ENCODE measurements around the gene FHL2. TPM values are rescaled to one million over a fixed set of nuclear protein-coding genes. Genes with fewer than 3 reads are reported as not detected.

FHL2 gene
- total RNA-seq: 1,619 TPM
- long read RNA-seq, transcript FHL2-204 (6 exons, 1,426 nt): major isoform, 598 of 713 reads
- long read RNA-seq, partial matches to known transcripts: 58 of 713 reads
- long read RNA-seq, other reads (novel, unspliced or antisense): 51 of 713 reads

GRCh38 chr2:105398336-105399206, at the start of gene FHL2:
Gene FHL2, minus strand, starts transcription at chr2:105399051. Its CDS starts 12,535 bp downstream, at chr2:105386516.
- no peak for DNase-seq (ENCODE audit: missing footprints)
- intact Hi-C loops (cut with DNase I): no loop called here
- ATAC-seq: peak; percentile 53

GRCh38 chr2:105447476-105447875, 48.6 kb upstream of the FHL2 start:
- intact Hi-C loops (cut with DNase I): no loop called here
- DNase-seq (ENCODE audit: missing footprints) (no peak), ATAC-seq (no peak)

DNA sequence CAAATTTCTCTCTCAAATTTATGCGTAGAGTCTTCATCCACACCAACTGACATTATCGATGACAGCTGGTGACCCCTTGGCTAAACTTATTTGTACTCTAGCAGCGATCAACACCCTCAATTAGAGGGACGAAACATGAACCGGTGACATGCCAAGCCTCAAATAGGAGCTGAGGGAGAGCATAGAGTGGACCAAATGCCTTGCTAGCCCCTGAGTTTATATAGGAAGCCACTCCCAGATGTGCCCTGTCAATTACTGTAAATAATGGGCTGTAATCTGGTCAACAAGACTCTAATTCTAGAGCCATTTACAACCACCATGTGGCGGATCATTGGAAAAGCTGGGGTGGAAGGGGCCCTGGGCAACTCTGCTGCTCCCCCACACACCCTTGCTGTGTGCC, 47.6 kb upstream of the FHL2 start:
- no peak for ATAC-seq
- intact Hi-C loops (cut with DNase I): no loop called here
- DNase-seq (ENCODE audit: missing footprints): no peak

DNA sequence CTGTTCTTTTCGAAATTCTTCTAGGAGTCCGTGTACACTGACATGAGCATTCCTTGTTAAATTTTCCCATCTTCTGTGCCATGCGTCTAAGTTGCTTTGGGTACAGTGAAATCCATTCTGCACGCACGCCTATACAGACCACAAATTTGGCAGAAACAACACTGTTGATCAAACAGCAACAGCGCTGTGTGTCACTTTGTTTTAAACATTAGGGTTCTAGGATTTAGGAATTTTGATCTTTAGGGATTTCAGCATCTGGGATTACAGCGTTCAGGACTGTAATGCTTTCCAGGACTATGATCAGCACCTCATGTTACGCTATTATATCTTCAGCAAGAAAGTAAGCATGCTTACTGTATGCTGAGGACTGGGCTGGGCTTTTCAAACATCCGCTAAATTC, 47.1 kb upstream of the FHL2 start:
- ATAC-seq: no peak
- intact Hi-C loops (cut with DNase I): no loop called here

DNA sequence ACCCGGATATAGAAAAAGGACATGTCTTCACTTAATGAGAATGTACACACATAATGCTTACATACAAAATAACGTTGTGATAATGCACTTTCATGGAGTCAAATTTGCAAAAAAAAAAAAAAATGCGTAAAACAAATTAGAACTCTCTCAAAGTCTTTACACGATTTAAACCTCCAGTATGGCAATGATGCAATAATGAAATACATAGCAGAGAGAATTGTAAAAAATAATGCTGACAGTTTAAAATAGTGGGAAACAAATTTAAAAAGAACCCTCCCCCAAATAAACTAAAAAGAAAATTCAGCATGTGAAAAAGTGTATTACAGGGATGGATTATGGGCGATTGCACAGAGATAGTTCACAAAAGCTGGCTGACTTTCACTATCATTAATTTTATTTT, 46.6 kb upstream of the FHL2 start:
- no peak for ATAC-seq
- intact Hi-C loops (cut with DNase I): no loop called here
- DNase-seq (ENCODE audit: missing footprints): no peak

More for the DNA sequence above, 47.1 kb upstream of the FHL2 start:
- no peak for DNase-seq (ENCODE audit: missing footprints)

GRCh38 chr2:105443617-105444598, 45.1 kb upstream of the FHL2 start:
- DNase-seq (ENCODE audit: missing footprints) (no peak), ATAC-seq (no peak)
- intact Hi-C loops (cut with DNase I): no loop called here

GRCh38 chr2:105442721-105443120, 43.9 kb upstream of the FHL2 start:
- intact Hi-C loops (cut with DNase I): no loop called here

GRCh38 chr2:105442056-105442455, 43.2 kb upstream of the FHL2 start:
- intact Hi-C loops (cut with DNase I): no loop called here
- no peak for ATAC-seq
- no peak for DNase-seq (ENCODE audit: missing footprints)

More at GRCh38 chr2:105442721-105443120, 43.9 kb upstream of the FHL2 start:
- ATAC-seq (no peak), DNase-seq (ENCODE audit: missing footprints) (no peak)

GRCh38 chr2:105439141-105439540, 40.3 kb upstream of the FHL2 start:
- ATAC-seq (no peak), DNase-seq (ENCODE audit: missing footprints) (no peak)
- intact Hi-C loops (cut with DNase I): loop anchor here (2.0 kb wide), 2 partner anchors 48 to 58 kb away; no protein-coding TSS in a partner anchor

- ATAC-seq (peak; percentile 84), DNase-seq (ENCODE audit: missing footprints) (peak; percentile 70)
- intact Hi-C loops (cut with DNase I): loop anchor here (1.0 to 2.0 kb wide), 3 partner anchors 48 to 79 kb away; no protein-coding TSS in a partner anchor
Observed at GRCh38 chr2:105438104-105438929, 39.5 kb upstream of the FHL2 start.

GRCh38 chr2:105437708-105438103, 38.9 kb upstream of the FHL2 start:
- DNase-seq (ENCODE audit: missing footprints) (no peak), ATAC-seq (no peak)
- intact Hi-C loops (cut with DNase I): loop anchor here (1.0 to 2.0 kb wide), 3 partner anchors 49 to 80 kb away; no protein-coding TSS in a partner anchor

GRCh38 chr2:105432749-105433148, 33.9 kb upstream of the FHL2 start:
- intact Hi-C loops (cut with DNase I): no loop called here
- ATAC-seq: no peak
- DNase-seq (ENCODE audit: missing footprints): no peak

- intact Hi-C loops (cut with DNase I): no loop called here
- ATAC-seq (no peak), DNase-seq (ENCODE audit: missing footprints) (no peak)
Observed at GRCh38 chr2:105432044-105432399, 33.2 kb upstream of the FHL2 start.

DNA sequence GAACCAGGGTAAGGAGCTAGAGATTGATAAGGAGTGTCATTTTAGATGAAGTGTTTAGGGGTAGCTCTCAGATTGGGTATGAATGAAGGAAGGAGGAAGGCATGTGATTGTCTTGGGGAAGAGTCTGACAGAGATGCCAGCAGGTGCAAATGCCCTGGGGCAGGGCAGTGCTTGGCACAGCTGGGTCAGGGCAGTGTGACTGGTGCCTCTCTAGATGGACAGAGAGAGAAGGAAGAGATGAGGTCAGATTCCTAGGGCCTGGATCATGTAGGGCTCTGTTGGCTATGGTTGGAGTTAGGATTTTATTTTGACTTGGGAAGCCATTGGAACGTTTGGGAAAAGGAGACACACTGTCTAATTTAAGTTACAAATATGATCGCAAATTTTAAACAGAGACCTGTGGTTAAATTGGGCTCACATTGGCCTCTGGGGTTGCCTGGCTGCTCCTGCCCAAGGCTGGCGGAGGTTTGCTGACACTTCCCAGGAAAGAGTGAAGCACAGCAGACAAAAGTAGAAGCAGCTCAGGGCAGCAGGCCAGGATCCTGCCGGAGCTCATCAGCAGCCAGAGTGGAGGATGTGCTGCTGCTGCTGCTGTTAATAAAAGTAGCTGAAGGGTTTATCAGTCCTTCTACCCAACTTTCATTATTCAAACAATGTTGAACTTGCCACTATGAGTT, 32.7 kb upstream of the FHL2 start:
- intact Hi-C loops (cut with DNase I): no loop called here
- DNase-seq (ENCODE audit: missing footprints) (peak; percentile 74), ATAC-seq (peak; percentile 21)

GRCh38 chr2:105428387-105429018, 29.7 kb upstream of the FHL2 start:
- ATAC-seq: peak; percentile 24
- intact Hi-C loops (cut with DNase I): no loop called here

DNA sequence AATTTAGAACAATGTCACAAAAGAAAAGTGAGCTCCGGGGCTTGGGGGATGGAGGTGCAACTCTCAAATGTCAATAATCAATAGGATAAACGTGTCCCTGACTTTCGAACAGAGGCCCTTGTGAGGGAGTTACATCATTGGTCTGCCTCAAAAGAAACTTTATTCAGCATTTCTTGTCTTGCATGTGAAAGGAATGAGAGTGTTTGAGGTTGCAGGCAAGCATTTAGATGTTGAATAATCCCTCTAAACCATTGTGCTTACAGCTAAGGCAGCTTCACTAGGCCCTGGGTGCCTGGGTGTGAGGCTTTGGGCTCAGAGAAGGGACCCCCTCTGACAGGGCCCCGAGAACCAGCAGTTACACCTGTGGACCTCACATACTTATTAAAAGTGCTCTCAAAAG, 28.6 kb upstream of the FHL2 start:
- intact Hi-C loops (cut with DNase I): no loop called here
- DNase-seq (ENCODE audit: missing footprints) (no peak), ATAC-seq (peak; percentile 17)

More at GRCh38 chr2:105428387-105429018, 29.7 kb upstream of the FHL2 start:
- DNase-seq (ENCODE audit: missing footprints): no peak

DNA sequence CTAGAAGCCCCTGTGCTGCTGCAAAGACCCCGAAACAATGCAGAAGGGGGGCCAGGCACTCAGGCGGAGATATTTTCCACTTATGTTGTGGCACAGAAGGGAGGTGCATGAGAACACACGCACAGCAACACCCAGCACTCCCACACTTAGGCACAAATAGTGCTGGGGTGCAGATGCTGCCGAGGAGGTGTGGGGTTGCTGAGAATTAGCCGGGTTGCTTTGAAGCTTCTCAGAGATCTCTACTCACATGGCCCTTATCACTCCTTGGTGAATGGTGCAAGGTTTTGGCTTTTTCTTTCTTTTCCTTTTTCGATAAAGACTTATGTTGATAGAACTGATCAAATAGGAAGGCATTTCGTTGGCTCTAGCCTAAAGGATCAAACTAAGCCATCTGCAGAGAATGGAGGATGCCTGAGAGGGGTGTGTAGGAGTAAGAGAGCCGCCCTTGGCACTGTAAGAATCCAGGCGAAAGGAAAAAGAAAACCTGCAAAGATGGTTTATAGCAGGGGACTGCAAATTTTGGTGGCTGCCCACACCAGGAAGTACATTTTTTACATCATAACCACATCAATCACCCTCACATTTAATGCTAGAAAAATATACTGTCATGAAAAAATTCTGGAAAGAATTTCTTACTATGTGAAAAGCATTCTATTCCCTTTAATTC, 27.9 kb upstream of the FHL2 start:
- ATAC-seq (peak; percentile 8), DNase-seq (ENCODE audit: missing footprints) (no peak)
- intact Hi-C loops (cut with DNase I): no loop called here

Data from Right ventricle myocardium inferior (tissue), 1 donor.